GM21528 (cell line): ENCODE results near the gene BIN1.

Experiments
- ATAC-seq: cut with Tn5 transposase; IDR thresholded peaks from one replicate; pipeline ENCODE4 v1.9.1; 2021; ENCODE audit warnings: mild to moderate bottlenecking, moderate library complexity; ENCODE audit not compliant: unreplicated experiment, low FRiP score

BIN1 gene

GRCh38 chr2:127105656-127106456, 1.1 kb downstream of the BIN1 start:
- ATAC-seq = no peak

GRCh38 chr2:127104881-127105655, 1.9 kb downstream of the BIN1 start:
- ATAC-seq = no peak

DNA sequence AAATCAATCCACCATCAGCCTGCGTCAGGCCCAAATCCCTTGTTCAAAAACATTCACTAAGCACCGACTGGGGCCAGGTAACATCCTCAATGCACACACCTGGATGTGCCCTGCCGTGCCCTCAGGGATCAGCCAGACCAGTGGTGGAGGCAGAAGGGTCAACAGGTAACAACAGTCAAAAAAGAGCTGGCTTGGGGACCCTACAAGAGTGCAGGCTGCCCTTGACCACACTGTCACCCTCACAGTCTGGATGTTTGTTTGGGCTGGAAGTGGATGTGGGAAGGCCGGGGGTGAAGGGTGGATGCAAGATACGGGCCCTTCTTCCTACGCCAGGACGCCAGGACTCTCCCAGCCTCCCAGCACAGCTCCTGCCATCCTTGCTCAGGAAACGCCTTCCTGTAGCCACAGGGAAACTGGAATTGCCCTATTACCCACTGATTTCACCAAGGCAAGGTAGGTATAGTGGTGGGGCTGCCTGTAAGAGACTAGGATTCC, 2.7 kb downstream of the BIN1 start:
- no peak for ATAC-seq

- no peak for ATAC-seq
These were observed 3.5 kb downstream of the BIN1 start for GRCh38 chr2:127103243-127104165.

DNA sequence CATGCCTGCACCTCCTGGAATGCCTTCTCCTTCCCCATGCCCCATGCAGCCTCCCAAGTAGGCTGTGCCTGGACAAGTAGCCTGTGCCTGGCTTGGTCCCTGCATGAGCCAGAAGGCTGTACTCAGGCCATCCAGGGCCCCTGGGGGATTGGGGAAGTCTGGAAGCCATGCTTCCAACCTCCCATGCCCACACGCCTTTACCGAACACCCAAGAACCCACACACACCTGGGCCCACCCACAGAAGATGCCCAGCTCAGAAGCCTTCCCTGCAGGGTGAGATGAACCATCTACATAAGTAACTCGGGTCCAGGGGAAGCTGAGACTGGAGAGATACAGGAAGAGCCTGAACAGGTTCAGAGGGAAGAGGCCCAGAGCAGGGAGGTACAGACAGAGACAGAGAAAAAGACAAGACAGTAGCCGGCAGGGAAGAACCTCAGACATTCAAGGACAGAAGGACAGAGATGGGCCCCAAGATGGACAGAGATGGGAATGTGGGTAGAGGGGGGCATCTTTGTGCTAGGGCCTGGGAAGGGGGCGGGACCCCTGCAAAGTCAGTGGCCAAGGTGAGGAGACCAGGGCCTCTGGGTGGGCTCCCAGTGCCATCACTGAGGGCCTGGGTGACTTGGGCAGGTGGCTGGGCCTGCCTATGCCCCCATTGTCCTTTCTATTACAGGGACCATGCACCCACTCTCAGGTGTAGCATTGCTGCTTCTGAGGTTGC, 4.3 kb downstream of the BIN1 start:
- no peak for ATAC-seq

- ATAC-seq = no peak
These were observed 5.0 kb downstream of the BIN1 start for GRCh38 chr2:127101756-127102477.

GRCh38 chr2:127101048-127101611, 5.8 kb downstream of the BIN1 start:
- ATAC-seq = no peak

DNA sequence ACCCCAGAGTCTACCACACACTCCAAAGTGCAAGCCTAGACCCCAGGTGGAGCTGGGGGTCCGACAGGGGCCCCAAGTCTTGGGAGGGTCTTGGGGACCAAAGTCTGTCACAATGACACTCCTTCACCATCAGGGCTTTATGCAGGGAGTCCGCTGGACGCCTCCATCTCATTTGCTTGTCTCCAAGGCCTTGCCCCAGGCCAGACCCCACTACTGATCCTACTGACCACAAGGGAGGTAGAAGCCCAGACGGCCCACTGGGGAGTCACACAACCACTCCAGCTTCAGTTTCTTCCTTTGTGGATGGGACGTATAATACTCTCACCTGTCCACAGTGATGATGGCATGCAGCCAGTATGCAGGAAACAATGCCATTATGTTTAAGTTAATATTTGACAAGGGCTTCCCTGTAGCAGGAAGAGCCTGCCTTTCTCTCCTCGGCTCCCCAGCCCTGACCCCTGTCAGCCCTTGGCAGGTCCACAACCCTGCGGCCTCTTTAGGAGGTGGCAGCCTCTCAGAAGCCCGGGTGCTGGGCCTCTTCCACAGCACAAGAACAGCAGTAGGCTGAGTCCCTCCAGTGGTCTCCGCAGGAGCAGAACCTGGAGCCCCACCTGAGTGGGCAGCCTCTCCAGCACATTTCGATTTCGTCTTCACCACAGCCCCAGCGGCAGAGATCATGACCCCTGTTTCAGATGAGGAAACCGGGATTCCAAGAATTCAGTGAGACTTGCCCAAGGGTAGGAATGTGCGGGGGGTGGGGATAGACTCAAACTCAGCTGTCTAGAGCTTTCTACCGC, 6.5 kb downstream of the BIN1 start:
- no peak for ATAC-seq

GRCh38 chr2:127098711-127099110, 8.2 kb downstream of the BIN1 start:
- ATAC-seq = no peak

GRCh38 chr2:127097841-127098651, 8.9 kb downstream of the BIN1 start:
- ATAC-seq = no peak

GRCh38 chr2:127097471-127097765, 9.5 kb downstream of the BIN1 start:
- ATAC-seq = no peak

DNA sequence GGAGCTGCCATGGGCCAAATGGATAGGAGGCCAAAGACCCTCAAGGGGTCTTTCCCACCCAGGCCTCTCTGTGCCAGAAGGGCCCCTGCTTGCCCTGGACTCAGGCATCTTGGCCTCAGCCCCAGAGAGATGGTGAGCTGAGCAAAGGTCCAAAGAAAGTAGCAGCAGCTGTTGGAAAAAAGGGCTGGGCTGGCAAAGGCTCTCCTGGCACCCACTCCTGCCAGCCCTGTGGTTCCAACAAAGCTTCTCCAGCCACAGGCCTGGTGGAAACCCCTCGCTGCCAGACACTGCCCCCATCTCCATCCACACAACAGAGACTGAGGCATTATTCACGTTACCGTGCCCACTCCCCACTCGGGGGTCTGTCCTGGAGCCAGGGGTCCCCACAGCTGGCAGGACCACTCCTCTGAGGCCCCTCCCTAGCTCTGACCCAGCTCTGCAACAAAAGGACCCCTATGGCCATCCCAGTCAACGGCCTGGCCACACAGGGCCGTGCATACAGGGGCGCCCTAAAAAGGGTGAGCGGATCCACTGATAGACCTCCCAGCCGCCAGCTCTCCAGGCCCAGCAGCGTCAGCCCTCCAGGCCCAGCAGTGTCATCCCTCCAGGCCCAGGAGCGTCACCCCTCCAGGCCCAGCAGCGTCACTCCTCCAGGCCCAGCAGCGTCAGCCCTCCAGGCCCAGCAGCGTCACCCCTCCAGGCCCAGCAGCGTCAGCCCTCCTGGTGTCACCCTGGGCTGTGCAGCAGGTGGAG, 10.1 kb downstream of the BIN1 start:
- no peak for ATAC-seq

DNA sequence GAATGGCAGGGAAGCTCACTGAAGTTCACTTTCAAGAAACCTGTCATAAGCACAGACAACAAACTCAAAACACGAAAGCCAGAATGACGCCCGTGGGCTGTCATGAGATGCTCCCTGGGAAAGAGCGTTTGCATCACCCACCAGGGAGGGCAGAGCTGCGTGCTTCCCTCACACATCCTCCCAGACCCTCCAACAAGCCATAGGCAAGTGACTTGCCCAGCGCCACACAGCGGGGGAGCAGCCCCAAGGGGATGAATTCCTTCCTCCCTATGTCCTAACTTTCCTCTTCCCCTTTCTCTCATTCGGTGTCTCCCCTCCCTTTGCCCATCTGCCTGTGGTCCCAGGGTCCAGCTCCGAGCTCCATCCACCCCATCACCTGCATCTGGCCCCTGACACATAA, 10.7 kb downstream of the BIN1 start:
- no peak for ATAC-seq

DNA sequence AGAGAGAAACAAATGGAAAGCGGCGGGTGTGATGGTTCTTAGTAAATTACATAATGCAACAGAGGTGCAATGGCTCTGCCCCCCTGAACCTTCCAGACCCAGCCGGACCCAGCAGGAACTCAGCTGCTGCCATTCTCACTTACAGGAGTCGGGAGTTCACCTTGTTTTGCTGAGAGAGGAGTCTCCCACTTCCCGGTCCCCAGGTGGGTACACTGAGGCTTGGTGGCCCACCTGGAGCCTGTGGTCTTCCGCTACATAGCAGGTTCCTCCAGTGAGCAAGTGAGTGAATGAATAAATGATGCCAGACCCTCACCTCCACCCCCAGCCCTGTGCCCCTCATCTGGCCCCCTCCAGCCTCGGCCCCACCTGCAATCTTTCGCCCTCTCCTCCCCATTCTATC, 11.2 kb downstream of the BIN1 start:
- no peak for ATAC-seq

DNA sequence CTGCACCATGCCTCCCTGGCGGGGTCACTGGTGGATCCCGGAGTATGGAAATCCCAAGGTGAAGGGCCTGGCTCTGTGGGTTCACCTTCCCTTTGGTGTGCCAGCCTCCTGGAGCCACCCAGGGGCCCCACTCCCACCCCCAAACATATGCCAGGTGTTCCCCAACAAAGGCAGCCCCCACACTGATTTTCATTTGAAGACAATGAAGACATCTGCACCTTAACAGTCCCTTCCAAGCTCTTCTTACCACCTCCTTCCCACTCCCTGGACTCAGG, 11.7 kb downstream of the BIN1 start:
- no peak for ATAC-seq

DNA sequence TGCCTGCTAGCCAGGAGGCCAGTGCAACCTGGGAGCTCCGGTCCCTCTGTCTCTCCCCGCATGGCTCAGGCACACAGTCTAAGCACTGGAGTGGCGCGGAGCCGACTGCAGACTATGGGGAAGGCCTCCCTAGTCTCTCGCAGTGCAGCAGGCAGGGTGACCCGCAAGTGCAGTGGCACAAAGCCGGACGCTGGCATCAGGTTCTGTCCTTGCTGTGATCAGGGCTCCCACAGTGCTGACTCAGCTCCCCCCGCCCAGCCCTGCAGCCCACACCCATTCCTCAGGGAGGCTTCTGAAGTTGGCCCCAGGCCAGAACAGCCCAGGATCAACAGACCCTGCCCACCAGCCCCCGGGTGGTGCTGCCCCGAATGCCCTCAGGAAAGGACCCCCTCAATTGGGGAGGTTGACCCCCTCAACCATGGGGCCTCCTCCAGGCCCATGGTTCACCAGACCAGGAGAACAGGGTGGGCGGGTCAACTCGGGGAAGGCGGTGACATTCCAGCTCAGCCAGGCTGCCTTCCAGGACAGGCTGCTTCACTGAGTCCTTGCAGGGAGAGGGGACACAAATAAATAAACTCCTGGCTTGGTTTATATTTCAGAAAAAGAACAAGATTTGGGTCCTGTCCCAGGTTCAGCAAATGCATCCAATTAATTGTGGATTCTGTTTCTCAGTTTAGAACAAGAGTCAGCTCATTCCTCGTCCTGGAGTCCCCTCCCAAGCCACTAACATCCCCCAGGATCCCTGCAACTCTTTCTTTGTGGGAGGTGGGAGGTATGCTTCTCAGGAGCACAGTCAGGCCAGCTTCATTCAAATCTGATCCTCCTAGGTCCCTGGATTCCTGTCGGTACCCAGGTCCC, 12.2 kb downstream of the BIN1 start:
- no peak for ATAC-seq
